Neural cell (in vitro differentiated cells): ENCODE measurements around the gene STARD10. TPM values are rescaled to one million over a fixed set of nuclear protein-coding genes. Genes with fewer than 3 reads are reported as not detected.

Experiments used
- H2AFZ ChIP-seq: fragments of 200-600, 300-800 bp; sonication (generic), shearing (Covaris generic); 2 replicates; pipeline ENCODE4 v1.6.0; 2014; ENCODE audit warnings: low read depth, mild to moderate bottlenecking, antibody characterized with exemption, low read length, moderate library complexity
- H3F3A ChIP-seq: fragments of 200-600 bp; shearing (Covaris generic); 2 replicates; pipeline ENCODE4 v1.6.1; 2016; ENCODE audit warnings: mild to moderate bottlenecking, moderate library complexity, mixed read lengths, antibody characterized with exemption, low read length; ENCODE audit not compliant: insufficient read depth, poor library complexity, severe bottlenecking
- H3K27ac ChIP-seq: fragments of 200-600, 300-800 bp; sonication (generic), shearing (Covaris generic); 2 replicates; pipeline ENCODE4 v1.5.1; 2014; ENCODE audit warnings: mild to moderate bottlenecking, low read length, moderate library complexity
- H3K27me3 ChIP-seq: fragments of 300-800, 200-600 bp; sonication (generic), shearing (Covaris generic); 2 replicates; pipeline ENCODE4 v1.6.0; 2014; ENCODE audit warnings: mild to moderate bottlenecking, low read depth, low read length, moderate library complexity; ENCODE audit not compliant: insufficient read depth
- H3K36me3 ChIP-seq: fragments of 300-800, 200-600 bp; sonication (generic), shearing (Covaris generic); 2 replicates; pipeline ENCODE4 v1.5.1; 2014; ENCODE audit warnings: mild to moderate bottlenecking, antibody characterized with exemption, low read length, moderate library complexity; ENCODE audit not compliant: insufficient read depth
- H3K4me2 ChIP-seq: fragments of 300-800, 200-600 bp; sonication (generic), shearing (Covaris generic); 2 replicates; pipeline ENCODE4 v1.6.0; 2014; ENCODE audit warnings: mild to moderate bottlenecking, low read length
- H3K4me3 ChIP-seq: fragments of 300-800, 200-600 bp; sonication (generic), shearing (Covaris generic); 2 replicates; pipeline ENCODE4 v1.5.1; 2014; ENCODE audit warnings: mild to moderate bottlenecking, low read length, moderate library complexity
- H3K79me2 ChIP-seq: fragments of 200-600 bp; shearing (Covaris generic); replicated peaks from 2 replicates; pipeline ENCODE4 v1.6.0; 2014; ENCODE audit warnings: mild to moderate bottlenecking, low read length, moderate library complexity; ENCODE audit not compliant: insufficient read depth
- H3K9ac ChIP-seq: fragments of 300-800, 200-600 bp; sonication (generic), shearing (Covaris generic); 2 replicates; pipeline ENCODE4 v1.6.1; 2016; ENCODE audit warnings: mild to moderate bottlenecking, low read length, mixed read lengths
- H3K9me2 ChIP-seq: fragments of 200-600 bp; shearing (Covaris generic); 2 replicates; pipeline ENCODE4 v1.6.1; 2016; ENCODE audit warnings: mild to moderate bottlenecking, low read length, mixed read lengths; ENCODE audit not compliant: insufficient read depth
- H3K9me3 ChIP-seq: fragments of 200-600, 300-800 bp; sonication (generic), shearing (Covaris generic); 2 replicates; pipeline ENCODE4 v1.6.1; 2016; ENCODE audit warnings: mild to moderate bottlenecking, mixed run types, low read length, moderate library complexity, mixed read lengths
- H4K20me1 ChIP-seq: fragments of 200-600 bp; shearing (Covaris generic); 2 replicates; pipeline ENCODE4 v1.6.1; 2016; ENCODE audit warnings: mild to moderate bottlenecking, mixed run types; ENCODE audit not compliant: insufficient read depth
- CTCF ChIP-seq: fragments of 450-650 bp; IDR thresholded peaks from 2 replicates; pipeline ENCODE4 v1.5.1; 2014; ENCODE audit warnings: antibody characterized with exemption, mild to moderate bottlenecking, moderate library complexity; ENCODE audit not compliant: poor library complexity, severe bottlenecking
- EP300 ChIP-seq: fragments of 450-650 bp; conservative IDR thresholded peaks from 2 replicates; pipeline ENCODE4 v1.6.1; 2014; ENCODE audit warnings: antibody characterized with exemption, mild to moderate bottlenecking, moderate library complexity; ENCODE audit not compliant: poor library complexity, severe bottlenecking
- EZH2 ChIP-seq: fragments of 200-600, 300-800 bp; shearing (Covaris generic), sonication (generic); IDR thresholded peaks from 2 replicates; pipeline ENCODE4 v1.6.1; 2014; ENCODE audit warnings: antibody characterized with exemption, low read length, borderline replicate concordance, mild to moderate bottlenecking; ENCODE audit not compliant: insufficient read depth, poor library complexity, severe bottlenecking
- MXI1 ChIP-seq: fragments of 450-650 bp; conservative IDR thresholded peaks from 2 replicates; pipeline ENCODE4 v1.6.1; 2014; ENCODE audit warnings: antibody characterized with exemption, mild to moderate bottlenecking; ENCODE audit not compliant: poor library complexity, severe bottlenecking
- POLR2AphosphoS5 ChIP-seq: IDR thresholded peaks from 2 replicates; pipeline ENCODE4 v1.6.1; 2012
- RAD21 ChIP-seq: fragments of 450-650 bp; conservative IDR thresholded peaks from 2 replicates; pipeline ENCODE4 v1.6.1; 2014; ENCODE audit warnings: antibody characterized with exemption, mild to moderate bottlenecking, moderate library complexity
- SMC3 ChIP-seq: fragments of 450-650 bp; conservative IDR thresholded peaks from 2 replicates; pipeline ENCODE4 v1.6.1; 2014; ENCODE audit warnings: antibody characterized with exemption, mild to moderate bottlenecking, moderate library complexity; ENCODE audit not compliant: poor library complexity
- TAF1 ChIP-seq: IDR thresholded peaks from 2 replicates; pipeline ENCODE4 v1.6.1; 2012; ENCODE audit warnings: low read depth
- polyA plus RNA-seq: library from polyadenylated mRNA; depleted of rRNA; stranded (reverse); fragments of >200 nt; gene quantifications from 2 replicates; pipeline ENCODE4 v1.2.3, GENCODE V29; 2014
- TF ChIP-seq, protein P1 (sequence below): IDR thresholded peaks from 2 replicates; pipeline ENCODE4 v1.6.1; 2012; ENCODE audit warnings: borderline replicate concordance

The STARD10 gene
- polyA plus RNA-seq, 1 donor from 2014 or later: 29.0 TPM

GRCh38 chr11:72826942-72827480, 33.2 kb upstream of the STARD10 start:
- Histone ChIP-seq H3K27ac (no peak overlapping the region), H3K9me3 (no peaks in the 10 kb centered on the region), H3K4me2 (no peak overlapping the region), H3K36me3 (no peaks in the 10 kb centered on the region), H3K4me3 (no peak overlapping the region), H3K79me2 (no peaks in the 10 kb centered on the region), H3K9me2 (no peaks in the 10 kb centered on the region), H3K9ac (no peak overlapping the region), H3K27me3 (no peaks in the 10 kb centered on the region), H4K20me1 (no peaks in the 10 kb centered on the region), H3F3A (no peaks in the 10 kb centered on the region), H2AFZ (no peak overlapping the region)
- no peak for TF ChIP-seq TAF1
- TF ChIP-seq MXI1: no peak
- TF ChIP-seq EP300: no peak
- TF ChIP-seq SMC3: no peak
- no peak for TF ChIP-seq RAD21
- no peak for TF ChIP-seq CTCF

DNA sequence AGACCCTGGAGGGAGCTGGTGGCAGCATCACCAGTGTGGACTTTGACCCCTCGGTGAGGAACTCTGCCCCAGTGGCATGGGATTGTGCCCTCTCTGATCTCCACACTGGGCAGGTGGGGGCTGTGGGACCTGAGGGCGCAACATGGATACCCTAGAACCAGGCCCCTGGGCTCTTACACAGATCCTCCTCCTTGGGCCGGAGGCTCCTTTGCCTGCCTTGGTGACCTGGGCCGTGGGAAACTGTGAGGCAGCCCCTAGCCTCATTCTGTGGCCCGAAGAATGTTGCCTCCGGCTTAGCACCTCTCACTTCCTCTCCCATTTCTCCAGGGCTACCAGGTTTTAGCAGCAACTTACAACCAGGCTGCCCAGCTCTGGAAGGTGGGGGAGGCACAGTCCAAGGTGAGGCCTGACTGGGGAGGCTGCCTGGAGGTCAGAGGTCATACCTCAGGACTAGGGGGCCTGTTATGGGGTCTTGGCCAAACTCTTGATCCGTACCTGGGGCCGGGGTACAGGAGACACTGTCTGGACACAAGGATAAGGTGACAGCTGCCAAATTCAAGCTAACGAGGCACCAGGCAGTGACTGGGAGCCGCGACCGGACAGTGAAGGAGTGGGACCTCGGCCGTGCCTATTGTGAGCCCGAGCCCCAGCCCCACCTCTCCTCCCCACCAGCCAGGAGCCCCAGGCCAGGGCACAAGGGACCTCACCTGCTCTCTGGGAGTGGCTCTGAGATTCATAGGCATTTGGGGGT, 32.5 kb upstream of the STARD10 start:
- H3K9me2 ChIP-seq: no peaks in the 10 kb centered on the region
- H3K4me2 ChIP-seq: no peak overlapping the region
- no peaks in the 10 kb centered on the region for H3K27me3 ChIP-seq
- H3K36me3 ChIP-seq: no peaks in the 10 kb centered on the region
- H3K9me3 ChIP-seq: no peaks in the 10 kb centered on the region
- H2AFZ ChIP-seq: no peak overlapping the region
- H3K79me2 ChIP-seq: no peaks in the 10 kb centered on the region
- no peak overlapping the region for H3K27ac ChIP-seq
- TF ChIP-seq EP300: no peak
- TF ChIP-seq TAF1: no peak
- no peak for TF ChIP-seq POLR2AphosphoS5
- no peak for TF ChIP-seq CTCF
- no peak for TF ChIP-seq SMC3
- TF ChIP-seq EZH2: no peak
- TF ChIP-seq, protein P1, sequence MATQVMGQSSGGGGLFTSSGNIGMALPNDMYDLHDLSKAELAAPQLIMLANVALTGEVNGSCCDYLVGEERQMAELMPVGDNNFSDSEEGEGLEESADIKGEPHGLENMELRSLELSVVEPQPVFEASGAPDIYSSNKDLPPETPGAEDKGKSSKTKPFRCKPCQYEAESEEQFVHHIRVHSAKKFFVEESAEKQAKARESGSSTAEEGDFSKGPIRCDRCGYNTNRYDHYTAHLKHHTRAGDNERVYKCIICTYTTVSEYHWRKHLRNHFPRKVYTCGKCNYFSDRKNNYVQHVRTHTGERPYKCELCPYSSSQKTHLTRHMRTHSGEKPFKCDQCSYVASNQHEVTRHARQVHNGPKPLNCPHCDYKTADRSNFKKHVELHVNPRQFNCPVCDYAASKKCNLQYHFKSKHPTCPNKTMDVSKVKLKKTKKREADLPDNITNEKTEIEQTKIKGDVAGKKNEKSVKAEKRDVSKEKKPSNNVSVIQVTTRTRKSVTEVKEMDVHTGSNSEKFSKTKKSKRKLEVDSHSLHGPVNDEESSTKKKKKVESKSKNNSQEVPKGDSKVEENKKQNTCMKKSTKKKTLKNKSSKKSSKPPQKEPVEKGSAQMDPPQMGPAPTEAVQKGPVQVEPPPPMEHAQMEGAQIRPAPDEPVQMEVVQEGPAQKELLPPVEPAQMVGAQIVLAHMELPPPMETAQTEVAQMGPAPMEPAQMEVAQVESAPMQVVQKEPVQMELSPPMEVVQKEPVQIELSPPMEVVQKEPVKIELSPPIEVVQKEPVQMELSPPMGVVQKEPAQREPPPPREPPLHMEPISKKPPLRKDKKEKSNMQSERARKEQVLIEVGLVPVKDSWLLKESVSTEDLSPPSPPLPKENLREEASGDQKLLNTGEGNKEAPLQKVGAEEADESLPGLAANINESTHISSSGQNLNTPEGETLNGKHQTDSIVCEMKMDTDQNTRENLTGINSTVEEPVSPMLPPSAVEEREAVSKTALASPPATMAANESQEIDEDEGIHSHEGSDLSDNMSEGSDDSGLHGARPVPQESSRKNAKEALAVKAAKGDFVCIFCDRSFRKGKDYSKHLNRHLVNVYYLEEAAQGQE: no peak
- no peak for TF ChIP-seq MXI1
- no peak for TF ChIP-seq RAD21
- no peaks in the 10 kb centered on the region for H4K20me1 ChIP-seq
- H3F3A ChIP-seq: no peaks in the 10 kb centered on the region
- no peak overlapping the region for H3K4me3 ChIP-seq
- H3K9ac ChIP-seq: no peak overlapping the region
